GM06990 (cell line): ENCODE data around the gene GPN2.
"Not testable (repeated sequence)": the region's sequence is repeated elsewhere in the genome, so short reads cannot be mapped to it uniquely, and the experiment has no call there.

Experiments
- DNase-seq: peaks from one replicate; pipeline ENCODE4 v3.0.0-alpha.2; 2011; ENCODE audit not compliant: insufficient read length; ENCODE audit errors: extremely low read depth
- H3K27me3 ChIP-seq: replicated peaks from 2 replicates; pipeline ENCODE4 v1.6.0; 2011; ENCODE audit warnings: low read length; ENCODE audit not compliant: control insufficient read depth, insufficient read depth
- H3K36me3 ChIP-seq: 2 replicates; pipeline ENCODE4 v1.5.1; 2011; ENCODE audit warnings: low read length; ENCODE audit not compliant: control insufficient read depth, insufficient read depth
- H3K4me3 ChIP-seq: replicated peaks from 2 replicates; pipeline ENCODE4 v1.5.1; 2011; ENCODE audit warnings: low read depth, mild to moderate bottlenecking, control low read depth, low read length
- TF ChIP-seq, protein P1 (sequence below): IDR thresholded peaks from 2 replicates; pipeline ENCODE4 v1.5.1; 2011; ENCODE audit warnings: low read length, control low read depth, mild to moderate bottlenecking, inconsistent platforms; ENCODE audit not compliant: insufficient read depth, poor library complexity, severe bottlenecking

GPN2 gene

DNA sequence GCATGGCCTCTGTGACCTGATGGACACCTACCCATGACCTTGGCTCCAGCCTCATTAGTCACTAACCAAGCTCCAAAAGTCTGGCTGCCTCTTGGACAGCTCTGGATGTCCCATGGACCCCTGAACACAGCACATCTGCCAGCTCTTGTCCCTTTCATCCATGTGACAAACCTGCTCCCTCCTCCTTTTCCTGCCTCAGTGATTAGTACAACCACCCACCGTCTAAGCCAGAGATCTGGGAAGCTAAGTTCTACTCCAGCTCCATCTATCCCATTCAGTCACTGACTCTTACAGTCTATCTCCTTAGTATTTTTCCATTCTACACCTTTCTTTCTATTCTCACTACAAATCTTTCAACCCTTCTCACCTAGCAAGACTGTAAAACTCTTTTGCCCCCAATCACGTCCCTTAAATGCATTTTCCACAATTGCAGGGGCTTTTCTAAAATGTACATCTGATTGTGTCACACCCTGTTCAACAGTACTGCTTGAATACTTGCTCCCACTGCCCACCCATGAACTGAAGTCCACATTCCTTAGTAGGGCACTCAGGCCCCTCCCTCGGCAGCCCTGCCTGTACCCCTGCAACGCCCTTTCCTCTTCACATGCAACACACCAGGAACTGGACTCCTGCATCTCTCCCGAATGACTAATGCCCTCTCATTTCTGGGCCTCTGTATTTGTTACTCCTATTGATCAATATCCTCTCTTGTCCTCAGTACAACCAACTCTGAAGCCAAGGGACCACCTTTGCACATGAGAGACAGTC, 7.2 kb downstream of the GPN2 start:
- no peak for DNase-seq
- TF ChIP-seq, protein P1, sequence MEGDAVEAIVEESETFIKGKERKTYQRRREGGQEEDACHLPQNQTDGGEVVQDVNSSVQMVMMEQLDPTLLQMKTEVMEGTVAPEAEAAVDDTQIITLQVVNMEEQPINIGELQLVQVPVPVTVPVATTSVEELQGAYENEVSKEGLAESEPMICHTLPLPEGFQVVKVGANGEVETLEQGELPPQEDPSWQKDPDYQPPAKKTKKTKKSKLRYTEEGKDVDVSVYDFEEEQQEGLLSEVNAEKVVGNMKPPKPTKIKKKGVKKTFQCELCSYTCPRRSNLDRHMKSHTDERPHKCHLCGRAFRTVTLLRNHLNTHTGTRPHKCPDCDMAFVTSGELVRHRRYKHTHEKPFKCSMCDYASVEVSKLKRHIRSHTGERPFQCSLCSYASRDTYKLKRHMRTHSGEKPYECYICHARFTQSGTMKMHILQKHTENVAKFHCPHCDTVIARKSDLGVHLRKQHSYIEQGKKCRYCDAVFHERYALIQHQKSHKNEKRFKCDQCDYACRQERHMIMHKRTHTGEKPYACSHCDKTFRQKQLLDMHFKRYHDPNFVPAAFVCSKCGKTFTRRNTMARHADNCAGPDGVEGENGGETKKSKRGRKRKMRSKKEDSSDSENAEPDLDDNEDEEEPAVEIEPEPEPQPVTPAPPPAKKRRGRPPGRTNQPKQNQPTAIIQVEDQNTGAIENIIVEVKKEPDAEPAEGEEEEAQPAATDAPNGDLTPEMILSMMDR = no peak
- H3K27me3 ChIP-seq = no peaks in the 10 kb centered on the region
- H3K4me3 ChIP-seq = no peak overlapping the region
- peaks cover 31% of the 10 kb centered on the region for H3K36me3 ChIP-seq

DNA sequence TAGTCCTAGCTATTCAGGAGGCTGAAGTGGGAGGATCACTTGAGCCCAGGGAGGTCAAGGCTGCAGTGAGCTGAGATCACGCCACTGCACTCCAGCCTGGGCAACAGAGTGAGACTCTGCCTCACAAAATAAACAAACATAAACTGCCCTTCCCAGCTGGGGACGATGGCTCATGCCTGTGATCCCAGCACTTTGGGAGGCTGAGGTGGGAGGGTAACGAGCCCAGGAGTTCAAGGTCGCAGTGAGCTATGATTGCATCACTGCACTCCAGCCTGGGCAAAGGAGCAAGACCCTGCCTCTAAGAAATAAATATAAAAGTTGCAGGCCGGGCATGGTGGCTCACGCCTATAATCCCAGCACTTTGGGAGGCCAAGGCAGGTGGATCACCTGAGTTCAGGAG, 8.5 kb downstream of the GPN2 start:
- H3K36me3 ChIP-seq = peaks cover 32% of the 10 kb centered on the region
- DNase-seq, H3K27me3 ChIP-seq, H3K4me3 ChIP-seq: not testable (repeated sequence)

DNA sequence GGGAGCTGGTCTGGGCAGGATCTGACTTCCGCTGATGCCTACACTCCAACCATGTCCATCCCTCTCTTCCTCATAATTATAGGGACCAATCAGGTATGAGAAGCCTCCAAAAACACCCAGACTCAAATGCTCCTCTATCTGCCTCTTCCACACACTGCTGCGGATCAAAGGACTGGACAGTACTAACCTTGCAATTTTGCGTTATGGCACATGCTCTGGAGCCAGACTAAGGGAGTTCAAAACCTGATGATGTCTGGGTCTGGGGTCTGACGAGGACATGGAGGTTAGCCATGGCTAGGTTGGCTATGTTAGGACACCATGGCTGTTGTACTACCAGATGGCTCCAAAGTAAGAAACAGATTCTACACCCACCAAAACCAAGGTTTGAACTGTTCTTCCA, 10.3 kb downstream of the GPN2 start:
- Histone ChIP-seq H3K36me3 (peaks cover 25% of the 10 kb centered on the region), H3K4me3 (no peak overlapping the region), H3K27me3 (no peaks in the 10 kb centered on the region)
- DNase-seq = no peak
- TF ChIP-seq, protein P1 = no peak

DNA sequence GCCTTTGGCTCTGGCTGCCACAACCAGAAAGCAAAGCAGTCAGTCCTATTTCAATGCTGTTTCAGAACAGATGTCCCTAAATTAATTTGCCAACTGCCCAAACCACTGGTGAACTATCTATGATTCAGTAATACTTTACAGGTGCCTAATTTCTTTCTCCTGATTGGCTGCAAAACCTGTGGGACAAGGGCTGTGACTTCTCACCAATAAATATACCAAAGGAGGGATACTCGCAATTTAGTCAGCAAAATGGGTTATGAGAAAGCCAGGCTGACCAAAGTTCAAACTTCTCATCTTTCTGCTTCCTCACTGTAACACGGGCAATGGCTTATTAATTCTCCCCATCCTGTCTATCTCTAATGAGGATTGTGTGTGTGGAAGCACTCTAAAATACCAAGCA, 12.8 kb downstream of the GPN2 start:
- Histone ChIP-seq H3K36me3 (peaks cover 18% of the 10 kb centered on the region), H3K27me3 (no peaks in the 10 kb centered on the region), H3K4me3 (no peak overlapping the region)
- TF ChIP-seq, protein P1 = no peak
- no peak for DNase-seq

DNA sequence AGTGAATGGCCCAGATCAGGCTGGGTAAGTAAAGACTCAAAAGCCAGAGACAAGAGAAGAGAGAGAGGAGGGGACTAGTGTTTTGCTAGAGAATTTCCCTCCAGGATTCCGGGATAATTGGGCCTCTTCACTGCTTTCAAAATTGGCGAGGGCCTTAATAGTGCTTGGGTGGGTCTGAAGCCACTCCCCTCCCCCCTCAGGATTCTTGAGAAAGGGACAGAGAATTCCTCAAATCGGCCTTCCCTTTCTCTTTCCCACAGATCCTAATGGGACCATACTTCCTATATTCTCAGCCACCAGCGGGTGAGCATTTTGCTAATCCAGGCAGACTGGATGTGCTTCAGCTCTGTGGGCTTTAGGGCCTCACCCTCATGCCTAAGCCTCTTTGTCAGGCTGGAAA, 15.2 kb downstream of the GPN2 start:
- H3K27me3 ChIP-seq = no peaks in the 10 kb centered on the region
- TF ChIP-seq, protein P1 = no peak
- no peak for DNase-seq
- H3K36me3 ChIP-seq = peaks cover 9% of the 10 kb centered on the region
- H3K4me3 ChIP-seq = no peak overlapping the region

DNA sequence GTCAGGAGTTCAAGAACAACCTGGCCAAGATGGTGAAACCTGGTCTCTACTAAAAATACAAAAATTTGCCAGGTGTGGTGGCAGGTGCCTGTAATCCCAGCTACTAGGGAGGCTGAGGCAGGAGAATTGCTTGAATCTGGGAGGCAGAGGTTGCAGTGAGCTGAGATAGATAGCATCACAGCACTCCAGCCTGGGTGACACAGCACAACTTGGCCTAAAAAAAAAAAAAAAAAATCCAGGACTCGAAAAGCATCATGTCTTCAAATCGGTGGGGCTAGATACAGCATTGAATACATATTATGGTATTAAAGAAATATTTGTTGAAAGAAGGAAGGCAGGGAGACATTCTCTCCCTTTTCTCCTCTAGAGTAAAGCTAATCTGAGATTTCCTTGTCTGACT, 17.0 kb downstream of the GPN2 start:
- not testable (repeated sequence) for H3K36me3 ChIP-seq, H3K4me3 ChIP-seq, H3K27me3 ChIP-seq, DNase-seq
